CD4-positive, alpha-beta T cell treated with Interleukin-17A for 4 hours (primary cell): ENCODE measurements around the gene CFAP61.
"Not testable (repeated sequence)": the region's sequence is repeated elsewhere in the genome, so short reads cannot be mapped to it uniquely, and the experiment has no call there.

ENCODE experiments used
- DNase-seq: peaks from one replicate; pipeline ENCODE4 v3.0.0-alpha.2; 2020; ENCODE audit warnings: mixed read lengths

The CFAP61 gene

DNA sequence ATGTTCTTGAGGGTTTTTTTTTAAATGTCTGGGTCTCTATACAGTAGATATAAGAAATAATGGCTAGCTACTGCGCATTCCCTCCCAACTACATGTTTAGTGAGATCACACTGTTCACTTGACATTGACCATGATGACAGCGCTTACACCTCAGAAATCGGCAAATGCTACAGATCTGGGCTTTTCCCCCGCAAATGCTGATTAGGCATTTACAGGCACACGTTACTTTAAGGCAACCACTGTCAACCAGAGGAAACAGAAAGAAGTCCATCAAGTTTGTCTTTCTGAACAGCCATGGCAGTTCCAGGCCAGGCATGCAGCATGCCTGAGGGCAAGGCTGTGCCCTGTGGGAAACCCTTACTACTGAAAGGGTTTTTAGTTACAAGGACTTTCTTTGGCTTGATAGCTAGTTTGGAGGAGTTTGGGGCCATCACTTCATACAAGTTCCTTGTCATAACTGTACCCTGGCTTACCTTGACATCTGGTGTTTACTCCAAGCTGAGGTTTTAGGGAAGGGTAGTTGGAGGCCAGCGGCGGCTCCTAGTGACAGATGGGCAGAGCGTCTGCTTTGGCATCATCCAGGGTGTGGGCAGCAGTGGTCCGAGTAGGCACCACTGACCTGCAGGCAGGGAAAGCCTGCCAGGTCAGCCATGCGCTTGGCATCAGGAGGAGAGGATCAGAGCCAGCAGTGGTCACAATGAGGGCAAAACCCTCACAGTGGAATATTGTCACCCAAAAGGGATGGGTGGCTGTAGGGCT lies 43.0 kb downstream of the CFAP61 start:
- no peak for DNase-seq

DNA sequence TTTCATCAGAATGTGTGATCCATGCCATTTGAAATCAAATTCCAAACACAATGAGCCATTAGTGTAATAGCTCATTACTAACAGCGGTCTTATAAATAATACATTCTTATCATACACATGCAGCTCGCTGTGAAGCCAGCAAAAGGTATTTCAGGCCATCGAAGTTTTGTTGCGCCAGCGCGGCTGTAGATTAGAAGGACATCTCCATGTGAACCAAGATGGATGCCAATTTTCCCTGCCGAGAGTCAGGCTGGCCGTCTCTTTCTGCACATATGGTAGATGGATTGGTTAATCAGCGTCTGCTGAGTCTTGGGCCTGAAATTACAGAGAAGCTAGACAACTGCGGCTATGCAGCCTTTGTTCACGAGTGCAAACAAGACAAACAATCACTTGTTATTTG lies 44.1 kb downstream of the CFAP61 start:
- DNase-seq: no peak

DNA sequence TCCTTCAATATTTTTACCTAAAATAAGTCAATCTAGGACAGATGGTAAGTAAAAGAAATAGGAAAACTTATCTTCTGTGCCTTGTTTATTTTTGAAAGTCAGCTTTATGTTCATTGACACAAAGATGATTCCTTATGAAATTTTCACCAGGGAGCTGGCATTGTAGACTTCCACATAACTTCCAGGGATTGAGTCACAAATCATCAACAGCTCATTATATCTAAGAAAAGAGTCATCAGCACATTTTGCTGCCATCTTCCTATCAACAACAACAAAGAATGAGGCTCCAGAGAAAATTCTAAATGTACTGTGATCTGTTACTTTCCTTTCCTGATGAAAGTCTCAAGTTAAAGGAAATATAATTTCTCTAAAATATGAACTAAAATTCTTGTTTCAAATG lies 48.5 kb downstream of the CFAP61 start:
- DNase-seq: no peak

DNA sequence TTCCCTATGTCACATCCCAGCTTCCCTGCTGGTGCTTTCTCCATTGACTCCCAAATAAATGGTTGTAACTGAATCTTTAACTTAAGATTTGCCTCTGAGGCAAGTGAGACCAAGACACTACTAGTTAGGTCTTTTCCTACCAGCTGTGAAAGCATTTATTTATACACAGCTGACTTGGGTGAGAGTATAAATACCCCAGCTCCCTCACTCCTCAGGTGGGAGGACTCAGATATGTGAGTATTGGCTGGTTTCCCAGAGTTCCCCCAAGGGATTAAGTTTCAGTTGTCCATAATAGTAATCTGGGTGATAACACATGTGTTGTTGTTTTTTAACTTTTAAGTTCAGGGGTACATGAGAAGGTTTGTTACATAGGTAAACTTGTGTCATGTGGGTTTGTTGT lies 49.8 kb downstream of the CFAP61 start:
- no peak for DNase-seq

DNA sequence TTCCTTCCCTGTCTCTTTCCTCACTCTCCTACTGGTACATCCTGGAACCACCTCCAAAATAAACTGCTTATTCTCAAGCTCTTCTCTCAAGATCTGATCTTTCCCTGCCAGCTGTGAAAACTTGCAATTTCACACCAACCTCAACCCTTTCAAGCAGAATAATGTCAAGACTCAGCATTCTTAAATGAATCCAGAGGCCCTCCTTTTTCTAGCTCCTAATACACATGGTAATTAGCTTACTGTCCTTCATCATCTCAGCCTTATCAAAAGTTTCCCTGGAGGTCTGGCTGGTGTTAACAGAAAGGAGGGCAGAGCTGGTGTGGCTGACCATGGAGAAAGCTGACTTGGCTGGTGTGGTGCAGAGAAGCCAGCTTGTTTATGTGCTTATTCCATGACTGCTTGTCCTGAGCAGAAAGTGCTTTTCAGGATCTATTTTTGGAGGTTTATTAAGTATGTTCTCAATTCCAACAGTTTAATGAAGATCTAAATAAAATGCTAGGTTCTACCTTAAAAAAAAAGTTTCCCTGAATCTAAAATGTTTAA lies 50.5 kb downstream of the CFAP61 start:
- no peak for DNase-seq

DNA sequence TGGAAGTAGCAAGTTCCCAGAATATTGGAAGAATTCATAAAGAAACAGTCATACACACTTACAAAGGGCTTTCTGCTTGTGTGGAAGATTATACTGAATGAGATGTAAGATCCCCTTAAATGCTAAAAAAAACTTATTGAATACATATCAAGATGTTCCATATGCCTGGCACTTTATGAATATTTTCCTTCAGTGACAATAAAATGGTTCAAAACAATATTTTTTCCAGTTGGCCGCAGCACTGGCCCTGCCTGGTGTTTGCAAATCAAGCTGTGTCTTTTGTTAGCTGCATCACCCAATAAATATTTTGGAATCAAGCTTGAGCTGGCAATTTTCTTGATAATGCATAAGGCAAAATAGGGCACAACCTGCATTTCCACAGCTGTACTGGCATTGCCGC lies 51.2 kb downstream of the CFAP61 start:
- DNase-seq: no peak

DNA sequence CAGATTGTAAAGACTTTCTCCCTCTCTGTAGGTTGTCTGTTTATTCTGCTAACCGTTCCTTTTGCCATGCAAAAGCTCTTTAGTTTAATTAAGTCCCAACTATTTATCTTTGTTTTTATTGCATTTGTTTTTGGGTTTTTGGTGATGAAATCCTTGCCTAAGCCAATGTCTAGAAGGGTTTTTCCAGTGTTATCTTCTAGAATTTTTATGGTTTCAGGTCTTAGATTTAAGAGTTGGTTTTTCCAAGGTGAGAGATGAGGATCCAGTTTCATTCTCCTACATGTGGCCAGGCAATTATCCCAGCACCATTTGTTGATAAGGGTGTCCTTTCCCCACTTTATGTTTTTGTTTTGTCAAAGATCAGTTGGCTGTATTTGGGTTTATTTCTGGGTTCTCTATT lies 70.9 kb downstream of the CFAP61 start:
- DNase-seq: not testable (repeated sequence)

DNA sequence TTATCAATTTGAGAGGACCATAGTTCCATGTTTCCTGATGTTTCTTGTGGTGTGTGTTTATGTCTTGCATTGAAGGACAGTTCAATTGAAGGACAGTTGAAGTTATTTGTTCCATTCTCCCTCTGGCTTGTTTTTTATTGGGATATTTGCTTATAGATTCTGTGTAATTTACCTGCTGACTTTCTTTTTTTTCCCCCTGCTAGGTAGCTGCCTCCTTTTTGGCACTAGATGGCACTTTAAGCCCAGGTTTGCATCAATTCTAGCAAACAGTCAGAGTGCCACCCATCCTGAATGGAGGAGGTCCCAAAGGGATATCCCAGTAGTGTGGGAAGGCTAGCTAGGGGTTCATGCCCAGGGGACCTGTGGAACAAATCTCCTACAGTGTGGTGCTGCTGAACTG lies 78.1 kb downstream of the CFAP61 start:
- no peak for DNase-seq

DNA sequence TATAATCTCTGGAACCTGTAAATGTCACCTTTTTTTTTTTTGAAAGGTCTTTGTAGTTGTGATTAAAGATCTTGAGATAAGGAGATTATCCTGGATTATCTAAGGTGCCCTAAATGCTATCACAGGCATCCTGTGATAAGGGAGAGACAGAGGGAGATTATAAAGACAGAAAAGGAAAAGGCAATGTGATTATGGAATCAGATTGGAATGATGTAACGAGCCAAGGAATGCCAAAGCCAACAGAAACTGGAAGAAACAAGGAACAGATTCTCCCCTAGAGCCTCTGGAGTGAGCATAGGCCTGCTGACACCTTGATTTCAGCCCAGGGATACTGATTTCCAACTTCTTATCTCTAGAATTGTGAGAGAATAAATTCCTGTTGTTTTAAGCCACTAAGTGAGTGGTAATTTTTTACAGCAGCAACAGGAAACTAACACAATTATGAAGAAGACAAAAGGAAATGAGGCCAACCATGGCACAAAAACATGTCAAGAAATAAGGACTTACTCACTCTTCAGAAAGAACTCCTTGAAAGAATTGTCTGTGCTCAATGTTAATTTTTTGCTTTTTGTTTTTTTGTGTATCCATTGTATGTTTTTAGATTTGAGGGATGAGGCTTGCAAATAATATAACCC lies 82.7 kb downstream of the CFAP61 start:
- no peak for DNase-seq

DNA sequence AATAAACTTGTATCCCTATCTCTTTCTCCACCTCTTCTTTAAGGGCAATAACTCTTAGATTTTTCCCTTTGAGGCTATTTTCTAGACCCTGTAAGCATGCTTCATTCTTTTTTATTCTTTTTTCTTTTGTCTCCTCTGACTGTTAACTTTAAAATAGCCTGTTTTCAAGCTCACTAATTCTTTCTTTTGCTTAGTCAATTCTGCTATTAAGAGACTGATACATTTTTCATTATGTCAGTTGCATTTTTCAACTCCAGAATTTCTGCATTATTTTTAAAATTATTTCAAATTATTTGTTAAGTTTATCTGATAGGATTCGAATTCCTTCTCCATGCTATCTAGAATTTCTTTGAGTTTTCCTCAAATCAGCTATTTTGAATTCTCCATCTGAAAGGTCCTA lies 84.0 kb downstream of the CFAP61 start:
- no peak for DNase-seq

DNA sequence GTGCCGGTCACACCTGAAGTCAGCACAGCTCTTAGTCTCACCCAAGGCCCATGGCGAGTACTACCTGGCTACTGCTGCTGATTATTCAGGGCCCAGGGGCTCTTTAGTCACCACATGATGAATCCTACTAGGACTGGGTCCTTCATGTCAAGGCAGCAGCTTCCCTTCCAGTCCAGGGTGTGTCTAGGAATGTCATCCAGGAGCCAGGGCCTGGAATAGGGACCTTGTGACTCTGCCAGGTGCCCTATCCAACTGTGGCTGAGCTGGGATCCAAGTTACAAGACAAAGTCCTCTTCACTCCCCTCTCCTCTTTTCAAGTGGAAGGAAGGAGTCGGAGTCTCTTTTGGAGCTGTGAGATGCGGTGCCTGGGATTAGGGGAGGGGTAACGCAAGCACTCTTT lies 85.5 kb downstream of the CFAP61 start:
- DNase-seq: no peak

DNA sequence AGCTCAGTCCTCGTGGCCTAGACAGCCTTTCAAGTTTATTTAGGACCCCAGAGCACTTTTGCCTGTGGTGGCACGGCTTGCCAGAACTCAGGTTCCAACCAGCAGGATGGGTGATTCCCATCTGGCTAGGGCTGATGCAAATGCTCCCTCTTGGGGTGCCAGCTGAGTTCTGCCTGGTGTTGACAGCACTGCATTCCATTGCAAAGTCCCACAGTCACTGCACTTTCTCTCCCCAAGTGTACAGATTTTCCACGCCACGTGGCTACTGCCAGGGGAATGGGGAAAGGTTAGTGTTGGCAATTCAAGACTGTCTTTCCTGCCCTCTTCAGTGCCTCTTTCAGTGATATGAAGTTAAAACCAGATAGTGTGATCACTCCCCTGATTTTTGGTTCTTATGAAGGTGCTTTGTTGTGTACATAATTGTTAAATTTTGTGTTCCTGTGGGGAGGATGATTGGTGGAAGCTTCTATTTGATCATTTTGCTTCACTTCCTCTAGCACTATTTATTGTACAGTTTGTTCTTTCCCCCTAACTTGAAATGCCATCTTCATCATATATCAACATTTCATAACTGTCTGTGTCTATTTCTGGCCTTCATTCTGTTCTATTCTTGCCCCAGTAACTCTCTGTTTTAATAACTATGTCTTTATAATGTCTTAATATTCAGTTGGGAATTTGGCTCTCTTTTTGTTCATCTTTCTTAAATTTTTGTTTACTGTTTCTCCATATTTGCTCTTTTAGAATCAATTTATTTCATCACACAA lies 86.2 kb downstream of the CFAP61 start:
- no peak for DNase-seq

DNA sequence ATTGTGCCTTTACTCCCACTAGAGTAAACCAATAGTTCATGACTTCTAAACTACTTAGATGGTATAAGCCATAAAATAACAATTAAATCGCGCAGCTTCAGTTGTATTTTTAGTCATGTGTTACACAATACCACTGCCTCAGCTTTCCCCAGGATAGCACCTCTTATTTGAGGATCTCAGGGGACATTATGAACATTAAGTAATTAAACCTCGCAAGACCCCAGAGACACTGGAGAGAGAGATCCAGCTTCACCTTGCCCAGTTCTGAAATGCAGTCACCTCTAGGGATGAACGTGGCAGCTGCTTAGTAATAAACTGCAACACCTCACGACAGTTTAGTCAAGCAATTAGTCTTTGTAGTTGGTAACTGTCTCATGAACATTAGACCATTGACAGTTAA lies 87.1 kb downstream of the CFAP61 start:
- no peak for DNase-seq

DNA sequence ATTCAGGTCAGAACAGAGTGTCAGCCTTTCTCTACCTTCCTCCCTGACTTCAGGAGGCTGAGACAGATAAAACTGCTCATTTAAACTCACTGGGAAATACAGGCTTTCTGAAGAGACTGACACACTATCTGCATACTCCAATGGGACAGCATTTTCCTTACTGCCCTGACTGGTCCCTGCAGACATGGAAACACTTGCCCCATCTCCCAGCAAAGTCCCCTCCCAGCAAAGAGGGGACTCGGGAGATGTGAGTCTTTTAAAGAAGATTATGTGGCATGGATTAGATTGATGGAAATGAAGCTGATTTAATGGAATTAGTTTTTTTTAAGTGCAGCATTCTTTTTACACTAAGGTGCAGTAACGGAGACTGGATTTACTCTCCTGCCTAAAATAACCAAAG lies 90.8 kb downstream of the CFAP61 start:
- DNase-seq: no peak

DNA sequence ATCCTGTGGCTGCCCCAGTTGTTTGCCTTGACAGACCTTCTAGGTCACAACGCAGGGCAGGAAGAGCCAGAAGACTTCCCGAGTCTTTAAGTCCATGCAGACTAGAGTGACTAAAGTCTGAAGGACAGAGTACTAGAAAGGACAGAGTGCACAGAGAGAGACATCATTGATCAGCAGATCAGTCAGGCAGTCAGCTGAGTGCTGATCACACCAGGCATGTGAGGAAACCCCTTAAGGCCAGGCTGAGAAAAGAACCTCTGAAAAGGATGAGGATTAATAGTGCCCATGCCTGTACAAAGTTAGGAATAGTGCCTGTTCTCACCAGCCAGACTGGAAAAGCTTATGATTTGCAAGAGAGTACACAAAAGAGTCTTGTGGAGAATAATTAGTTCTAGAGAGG lies 91.3 kb downstream of the CFAP61 start:
- no peak for DNase-seq

DNA sequence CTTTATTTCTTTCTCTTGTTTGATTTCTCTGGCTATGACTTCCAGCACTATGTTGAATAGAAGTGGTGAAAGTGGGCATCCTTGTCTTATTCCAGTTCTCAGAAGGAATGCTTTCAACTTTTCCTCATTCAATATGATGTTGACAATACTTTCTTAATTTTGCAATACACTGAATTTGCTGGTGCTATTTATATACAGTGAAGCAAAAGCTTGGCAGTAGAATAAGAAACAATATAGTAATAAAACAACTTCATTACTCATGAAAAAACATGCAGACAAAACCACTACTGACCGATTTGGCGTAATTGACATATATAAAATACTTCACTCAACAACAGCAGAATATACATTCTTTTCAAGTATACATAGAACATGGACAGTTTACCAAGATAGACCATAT lies 96.4 kb downstream of the CFAP61 start:
- DNase-seq: no peak

DNA sequence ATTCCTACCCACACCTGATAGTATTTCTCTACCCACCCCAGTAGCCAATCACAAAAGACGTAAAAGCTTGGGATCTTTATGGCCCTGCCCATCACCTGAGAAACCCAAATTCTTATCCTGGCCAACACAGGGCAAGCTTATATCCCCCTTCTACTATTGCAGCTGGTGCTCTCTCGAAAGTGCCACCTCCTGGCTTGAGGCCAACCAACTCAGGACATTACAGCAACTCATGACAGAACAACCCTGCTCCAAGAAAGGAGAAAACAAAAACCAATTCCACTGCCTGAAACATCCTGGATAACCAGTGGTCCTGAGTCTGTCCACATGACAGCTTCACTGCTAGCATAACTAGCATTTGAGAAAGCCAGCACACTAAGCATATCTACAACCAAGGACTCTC lies 97.9 kb downstream of the CFAP61 start:
- DNase-seq: no peak

DNA sequence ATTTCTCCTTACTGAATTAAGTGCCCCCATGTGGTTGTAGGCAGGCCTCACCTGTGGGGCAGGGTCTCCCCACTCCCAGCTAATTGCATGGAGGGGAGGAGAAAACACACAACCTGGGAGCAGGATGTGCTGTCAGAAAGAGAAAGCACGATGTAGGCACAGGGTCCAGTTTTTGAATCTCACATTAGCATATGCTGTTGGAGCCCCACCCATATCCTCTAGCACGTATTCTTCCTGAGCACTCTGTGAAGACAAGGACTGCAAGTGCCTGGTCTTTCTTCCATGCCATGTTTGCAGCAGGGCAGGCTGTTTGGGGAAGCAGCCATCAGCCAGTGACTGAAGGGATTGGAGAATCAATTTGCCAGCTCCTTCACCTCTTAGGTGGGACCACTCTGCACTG lies 108.2 kb downstream of the CFAP61 start:
- DNase-seq: no peak

DNA sequence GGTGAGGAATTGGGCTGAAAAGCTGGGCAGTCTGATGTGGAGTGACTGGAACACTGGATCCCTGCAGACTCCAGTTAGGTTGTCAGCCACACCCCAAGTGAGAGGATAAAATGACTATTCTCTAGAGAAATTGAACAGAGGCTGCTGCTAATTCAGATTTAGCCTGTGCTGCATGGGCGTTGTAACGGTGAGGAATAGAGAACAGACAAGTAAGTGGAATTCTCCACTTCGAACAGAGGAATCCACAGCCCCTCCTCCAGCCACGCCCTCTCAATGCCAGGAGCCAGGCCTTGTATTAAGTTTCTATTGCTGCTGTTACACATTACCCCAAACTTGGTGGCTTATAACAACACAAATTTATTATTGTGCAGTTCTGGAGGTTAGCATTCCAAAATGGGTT lies 109.3 kb downstream of the CFAP61 start:
- no peak for DNase-seq

DNA sequence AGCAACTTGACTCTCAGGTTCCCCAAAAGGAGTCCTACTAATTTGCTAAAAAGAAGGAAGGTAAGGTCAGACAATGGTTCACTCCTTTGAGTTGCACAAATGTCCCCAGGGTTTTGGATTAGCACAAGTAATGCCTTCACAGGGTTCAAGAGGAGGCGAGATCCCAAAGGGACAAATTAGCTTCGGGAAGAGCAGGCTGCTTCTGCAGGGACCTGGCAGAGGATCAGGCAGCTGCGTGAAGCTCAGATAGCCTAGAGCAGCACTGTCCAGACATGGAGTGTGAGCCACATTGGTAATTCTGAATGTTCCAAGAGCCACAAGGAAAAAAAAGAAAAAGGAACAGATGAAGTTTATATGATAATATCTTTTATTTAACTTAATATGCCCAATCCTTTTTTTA lies 115.4 kb downstream of the CFAP61 start:
- DNase-seq: no peak

DNA sequence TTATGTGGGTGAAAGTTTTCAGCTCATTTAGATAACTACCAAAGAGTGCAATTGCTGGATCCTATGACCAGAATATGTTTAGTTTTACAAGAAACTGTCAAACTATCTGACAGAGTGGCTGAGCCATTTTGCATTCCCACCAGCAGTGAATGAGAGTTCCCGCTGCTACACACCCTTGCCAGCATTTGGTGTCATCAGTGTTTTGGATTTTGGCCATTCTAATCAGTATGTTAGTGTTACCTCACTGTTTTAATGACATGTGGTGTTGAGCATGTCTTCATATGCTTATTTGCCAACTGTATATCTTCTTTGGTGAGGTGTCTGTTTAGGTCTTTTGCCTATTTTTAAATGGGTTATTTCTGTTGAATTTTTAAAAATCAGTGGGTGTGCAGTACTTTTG lies 120.9 kb downstream of the CFAP61 start:
- no peak for DNase-seq

DNA sequence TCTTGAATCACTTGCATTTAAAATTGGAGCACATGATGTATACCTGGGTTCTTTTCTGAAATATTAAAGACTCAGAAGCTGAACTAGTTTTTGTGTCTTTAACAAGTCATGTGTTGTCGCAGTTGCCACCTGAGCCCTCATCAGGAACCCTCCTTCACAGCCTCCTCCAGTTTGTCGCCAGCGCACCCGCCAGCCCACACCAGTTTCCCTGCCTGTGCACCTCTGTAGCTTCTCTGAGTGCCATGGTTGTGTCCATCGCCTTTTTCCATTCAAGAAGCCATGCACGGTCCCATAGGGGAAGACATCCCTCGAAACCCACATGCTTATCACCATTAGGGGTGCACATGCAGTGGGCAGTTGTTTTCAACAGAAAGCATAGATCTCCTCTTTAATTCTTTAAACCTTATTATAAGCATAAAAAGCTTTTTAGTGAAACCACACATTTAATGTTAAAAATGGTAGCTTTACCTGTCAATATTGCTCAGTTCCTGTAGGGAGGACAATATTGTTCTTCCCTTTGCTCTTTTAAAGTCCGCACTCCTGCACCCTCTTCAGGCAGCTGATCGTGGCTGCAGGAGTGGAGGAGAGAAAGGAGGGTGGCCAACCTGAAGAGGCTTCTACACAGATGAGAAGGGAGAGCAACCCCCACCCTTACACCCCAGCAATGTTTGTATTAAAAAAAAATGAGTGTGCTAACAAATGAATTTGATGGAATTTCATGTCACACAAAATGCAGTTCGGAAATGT lies 121.9 kb downstream of the CFAP61 start:
- DNase-seq: no peak

DNA sequence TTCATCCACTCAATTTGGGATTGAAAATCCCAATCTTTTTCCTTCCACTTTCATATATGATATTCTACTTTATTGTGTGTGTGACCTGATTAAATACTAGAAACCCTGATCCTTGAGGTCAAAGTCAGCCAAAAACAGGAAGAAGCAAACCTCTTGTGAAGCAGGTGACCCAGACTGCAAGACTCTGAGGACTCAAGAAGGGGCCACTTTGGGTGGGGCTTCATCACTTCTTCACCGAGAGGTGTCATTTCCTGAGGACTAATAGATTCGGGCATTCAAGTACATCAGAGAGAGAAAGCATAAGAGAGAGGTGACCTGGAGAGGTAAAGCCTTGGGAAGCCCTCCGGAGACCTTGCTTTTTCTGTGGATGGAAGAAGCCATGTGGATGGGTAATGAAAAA lies 129.0 kb downstream of the CFAP61 start:
- DNase-seq: no peak
